Activated CD8-positive, alpha-beta memory T cell treated with anti-CD3 and anti-CD28 coated beads, Interleukin-2, amount 50 U/mL, for 48 hours (primary cell): ENCODE measurements around the gene EIF6.
A peak's percentile ranks its signal among the peaks of the same experiment; 100 is the strongest.
"Not testable (repeated sequence)": the region's sequence is repeated elsewhere in the genome, so short reads cannot be mapped to it uniquely, and the experiment has no call there.

Experiments used
- DNase-seq: peaks from one replicate; pipeline ENCODE4 v3.0.0-alpha.2; 2020

Gene EIF6

GRCh38 chr20:35284267-35284991, at the start of gene EIF6:
EIF6 (minus strand) TSS chr20:35284772; CDS start chr20:35284487, 285 bp downstream.
- DNase-seq, result peak; percentile 90

- no peak for DNase-seq
Observed at GRCh38 chr20:35333606-35334005, 49.0 kb upstream of the EIF6 start.

GRCh38 chr20:35332540-35333200, 48.1 kb upstream of the EIF6 start:
- DNase-seq, result no peak

- peak; percentile 79 for DNase-seq
Observed at GRCh38 chr20:35329435-35330139, 45.0 kb upstream of the EIF6 start.

- no peak for DNase-seq
Observed at GRCh38 chr20:35328689-35329088, 44.1 kb upstream of the EIF6 start.

- no peak for DNase-seq
Observed at GRCh38 chr20:35328095-35328685, 43.6 kb upstream of the EIF6 start.

- DNase-seq, result no peak
Observed at GRCh38 chr20:35327074-35327976, 42.8 kb upstream of the EIF6 start.

- no peak for DNase-seq
Observed at GRCh38 chr20:35326740-35327073, 42.1 kb upstream of the EIF6 start.

- no peak for DNase-seq
Observed at GRCh38 chr20:35326021-35326739, 41.6 kb upstream of the EIF6 start.

- DNase-seq, result no peak
Observed at GRCh38 chr20:35325401-35325800, 40.8 kb upstream of the EIF6 start.

- no peak for DNase-seq
Observed at GRCh38 chr20:35320396-35321126, 36.0 kb upstream of the EIF6 start.

- DNase-seq, result no peak
Observed at GRCh38 chr20:35319871-35320197, 35.3 kb upstream of the EIF6 start.

- no peak for DNase-seq
Observed at GRCh38 chr20:35319192-35319870, 34.8 kb upstream of the EIF6 start.

- no peak for DNase-seq
Observed at GRCh38 chr20:35318502-35319157, 34.1 kb upstream of the EIF6 start.

- no peak for DNase-seq
Observed at GRCh38 chr20:35317416-35318210, 33.0 kb upstream of the EIF6 start.

GRCh38 chr20:35316086-35316485, 31.5 kb upstream of the EIF6 start:
- DNase-seq, result no peak

GRCh38 chr20:35315632-35316020, 31.1 kb upstream of the EIF6 start:
- not testable (repeated sequence) for DNase-seq

GRCh38 chr20:35314816-35315631, 30.5 kb upstream of the EIF6 start:
- no peak for DNase-seq
